ENCODE measurements around the gene SLC44A2.

DNA sequence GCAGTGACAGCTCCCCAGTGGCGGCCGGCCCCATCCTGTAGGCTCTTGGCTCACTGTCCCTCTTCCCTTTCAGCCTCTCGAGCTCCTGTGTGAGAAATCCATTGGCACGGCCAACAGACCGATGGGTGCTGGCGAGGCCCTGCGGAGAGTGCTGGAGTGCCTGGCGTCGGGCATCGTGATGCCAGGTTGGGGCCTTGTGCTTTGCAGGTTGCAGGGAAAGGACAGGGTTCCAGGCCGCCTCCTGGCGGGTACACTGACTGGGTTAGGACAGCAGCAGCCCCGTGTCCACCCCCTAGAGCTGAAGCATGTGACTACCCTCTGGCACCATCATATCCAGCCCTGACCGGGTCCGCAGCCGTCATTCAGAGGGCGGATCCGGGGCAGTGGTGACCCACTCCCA lies 54.4 kb downstream of the SLC44A2 start:
- no peak for TF ChIP-seq POLR2A (IDR thresholded peaks at IDR 0.05)
- TF ChIP-seq, protein P1, sequence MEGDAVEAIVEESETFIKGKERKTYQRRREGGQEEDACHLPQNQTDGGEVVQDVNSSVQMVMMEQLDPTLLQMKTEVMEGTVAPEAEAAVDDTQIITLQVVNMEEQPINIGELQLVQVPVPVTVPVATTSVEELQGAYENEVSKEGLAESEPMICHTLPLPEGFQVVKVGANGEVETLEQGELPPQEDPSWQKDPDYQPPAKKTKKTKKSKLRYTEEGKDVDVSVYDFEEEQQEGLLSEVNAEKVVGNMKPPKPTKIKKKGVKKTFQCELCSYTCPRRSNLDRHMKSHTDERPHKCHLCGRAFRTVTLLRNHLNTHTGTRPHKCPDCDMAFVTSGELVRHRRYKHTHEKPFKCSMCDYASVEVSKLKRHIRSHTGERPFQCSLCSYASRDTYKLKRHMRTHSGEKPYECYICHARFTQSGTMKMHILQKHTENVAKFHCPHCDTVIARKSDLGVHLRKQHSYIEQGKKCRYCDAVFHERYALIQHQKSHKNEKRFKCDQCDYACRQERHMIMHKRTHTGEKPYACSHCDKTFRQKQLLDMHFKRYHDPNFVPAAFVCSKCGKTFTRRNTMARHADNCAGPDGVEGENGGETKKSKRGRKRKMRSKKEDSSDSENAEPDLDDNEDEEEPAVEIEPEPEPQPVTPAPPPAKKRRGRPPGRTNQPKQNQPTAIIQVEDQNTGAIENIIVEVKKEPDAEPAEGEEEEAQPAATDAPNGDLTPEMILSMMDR (IDR thresholded peaks at IDR 0.05), result no peak

Measured in ovary (tissue), 3 donors.